Urothelium cell line (cell line): Measurements from ENCODE around the gene PI4K2A.

Source experiments
- DNase-seq: peaks from one replicate; pipeline ENCODE4 v3.0.0; 2011; ENCODE audit warnings: low spot score, mixed read lengths
- FAIRE-seq: peaks from 2 replicates; lab custom pipeline; 2011; peaks lifted over from hg19 to GRCh38; lab: Jason Lieb, UNC

PI4K2A gene

GRCh38 chr10:97640174-97640867, at the start of gene PI4K2A:
Gene PI4K2A, plus strand, starts transcription at chr10:97640671. Its CDS starts 72 bp downstream, at chr10:97640743.
- peak; percentile 92 for FAIRE-seq
- DNase-seq = peak; percentile 98

GRCh38 chr10:97590748-97591495, 49.5 kb upstream of the PI4K2A start:
- FAIRE-seq = no peak
- no peak for DNase-seq

DNA sequence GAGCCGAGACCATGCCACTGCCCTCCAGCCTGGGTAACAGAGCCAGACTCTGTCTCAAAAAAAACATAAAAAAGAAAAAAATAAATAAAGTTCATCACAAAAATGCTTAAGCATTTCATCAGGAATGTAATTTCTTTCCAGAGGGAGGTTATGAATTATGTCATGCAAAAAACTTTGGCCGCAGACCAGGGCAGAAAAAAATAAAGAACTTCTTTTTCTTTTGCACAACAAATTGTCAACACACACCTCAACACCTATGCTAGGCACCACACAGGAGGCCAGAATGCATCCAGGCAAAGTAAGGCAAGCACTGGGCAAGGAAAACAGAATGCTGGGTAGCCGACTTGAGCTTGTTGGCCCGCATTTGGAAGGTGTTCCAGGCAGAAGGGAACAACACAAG, 47.0 kb upstream of the PI4K2A start:
- DNase-seq = no peak
- no peak for FAIRE-seq

DNA sequence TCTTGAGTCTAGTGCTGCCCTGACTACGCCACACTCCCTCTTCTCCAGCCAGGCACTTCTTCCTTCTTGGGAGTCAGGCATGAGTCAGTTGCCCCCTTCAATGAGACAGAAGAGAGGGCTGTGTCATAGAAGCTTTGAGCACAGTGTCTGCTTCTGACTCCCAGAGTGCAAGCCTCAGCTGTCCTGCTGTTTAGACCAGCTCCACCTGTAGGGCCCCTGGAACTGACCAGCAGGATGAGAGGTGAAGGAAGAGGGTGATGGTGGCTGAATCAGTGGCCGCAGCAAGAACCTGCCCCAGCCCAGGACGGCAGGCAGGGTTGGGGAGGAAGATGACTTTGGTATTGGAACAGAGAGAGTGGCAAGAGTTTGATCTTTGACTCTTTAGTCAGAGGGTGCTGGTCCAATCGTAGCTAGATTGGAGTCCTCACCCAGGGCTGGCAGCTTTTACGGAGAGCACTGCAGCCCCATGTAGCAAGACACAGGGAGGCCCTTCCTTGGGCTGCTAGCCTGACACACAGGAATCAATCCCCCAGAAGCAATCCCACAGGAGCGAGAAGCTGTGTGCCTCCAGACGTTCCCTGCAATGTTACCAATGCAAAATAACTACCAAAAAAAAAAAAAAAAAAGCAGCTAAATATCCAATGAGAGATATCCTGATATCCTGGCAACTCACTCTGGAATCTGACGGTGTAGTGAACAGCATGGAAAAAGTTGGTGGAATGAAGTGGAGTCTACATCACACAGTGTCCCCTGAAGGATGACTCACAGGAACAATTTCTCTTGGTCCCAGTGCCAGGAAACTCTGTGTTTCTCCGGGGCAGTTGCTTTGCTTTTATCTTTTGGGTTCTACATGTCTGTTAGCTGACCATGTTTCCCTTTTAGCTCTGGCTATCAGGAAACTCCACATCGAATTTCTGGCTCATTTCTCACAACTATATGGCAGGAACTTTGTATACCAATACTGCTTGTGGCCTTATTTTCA, 44.1 kb upstream of the PI4K2A start:
- FAIRE-seq = no peak
- peak; percentile 71 for DNase-seq

GRCh38 chr10:97597778-97598177, 42.7 kb upstream of the PI4K2A start:
- no peak for FAIRE-seq
- DNase-seq = no peak

DNA sequence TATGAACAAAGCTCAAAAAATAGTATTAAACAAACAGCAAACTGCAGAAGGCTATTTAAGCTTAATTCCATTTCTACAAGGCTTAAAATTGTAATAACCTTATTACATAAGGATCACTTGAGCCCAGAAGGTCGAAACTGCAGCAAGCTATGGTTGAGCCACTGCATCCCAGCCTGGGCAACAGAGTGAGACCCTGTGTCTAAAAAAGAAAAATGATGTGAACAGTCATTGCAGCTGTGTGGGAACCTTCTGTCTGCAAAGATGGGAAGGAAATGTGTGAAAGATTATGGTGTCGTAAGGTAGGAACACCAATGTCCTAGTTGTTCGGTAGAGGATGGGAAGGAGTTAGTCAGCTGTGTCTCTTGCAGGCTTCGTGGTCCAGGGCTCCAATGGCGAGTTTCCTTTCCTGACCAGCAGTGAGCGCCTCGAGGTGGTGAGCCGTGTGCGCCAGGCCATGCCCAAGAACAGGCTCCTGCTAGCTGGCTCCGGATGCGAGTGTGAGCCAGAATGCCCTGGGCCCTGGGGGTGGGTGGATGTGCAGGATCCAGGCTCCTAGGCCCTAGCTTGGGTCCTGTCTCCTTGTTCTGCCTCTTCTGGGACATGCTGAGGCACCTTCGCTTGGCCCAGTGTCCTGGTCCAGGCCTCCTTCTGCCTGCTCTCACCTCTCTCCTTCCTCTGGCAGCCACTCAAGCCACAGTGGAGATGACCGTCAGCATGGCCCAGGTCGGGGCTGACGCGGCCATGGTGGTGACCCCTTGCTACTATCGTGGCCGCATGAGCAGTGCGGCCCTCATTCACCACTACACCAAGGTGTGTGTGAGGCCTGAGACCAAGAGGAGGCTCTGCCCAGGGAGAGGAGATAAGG, 41.8 kb upstream of the PI4K2A start:
- DNase-seq (no peak), FAIRE-seq (no peak)

DNA sequence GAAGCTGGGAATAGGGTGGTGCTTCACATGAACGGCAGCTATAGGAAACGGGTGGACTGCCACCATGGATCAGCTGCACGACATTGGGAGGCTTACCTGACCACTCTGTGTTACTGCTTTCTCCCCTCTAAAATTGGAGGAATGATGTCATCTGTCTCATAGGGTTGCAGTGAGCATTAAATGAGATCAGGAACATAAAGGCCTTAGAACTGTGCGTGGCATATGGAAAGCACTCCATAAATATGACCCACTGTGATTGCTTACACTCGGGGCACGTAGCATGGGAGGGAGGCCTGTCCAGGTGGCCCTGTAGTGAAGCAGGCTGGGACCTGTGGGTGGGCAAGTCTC, 41.2 kb upstream of the PI4K2A start:
- DNase-seq = no peak
- FAIRE-seq = no peak

GRCh38 chr10:97600616-97601015, 39.9 kb upstream of the PI4K2A start:
- no peak for DNase-seq
- FAIRE-seq = no peak

GRCh38 chr10:97601268-97602215, 38.9 kb upstream of the PI4K2A start:
- DNase-seq (no peak), FAIRE-seq (no peak)

DNA sequence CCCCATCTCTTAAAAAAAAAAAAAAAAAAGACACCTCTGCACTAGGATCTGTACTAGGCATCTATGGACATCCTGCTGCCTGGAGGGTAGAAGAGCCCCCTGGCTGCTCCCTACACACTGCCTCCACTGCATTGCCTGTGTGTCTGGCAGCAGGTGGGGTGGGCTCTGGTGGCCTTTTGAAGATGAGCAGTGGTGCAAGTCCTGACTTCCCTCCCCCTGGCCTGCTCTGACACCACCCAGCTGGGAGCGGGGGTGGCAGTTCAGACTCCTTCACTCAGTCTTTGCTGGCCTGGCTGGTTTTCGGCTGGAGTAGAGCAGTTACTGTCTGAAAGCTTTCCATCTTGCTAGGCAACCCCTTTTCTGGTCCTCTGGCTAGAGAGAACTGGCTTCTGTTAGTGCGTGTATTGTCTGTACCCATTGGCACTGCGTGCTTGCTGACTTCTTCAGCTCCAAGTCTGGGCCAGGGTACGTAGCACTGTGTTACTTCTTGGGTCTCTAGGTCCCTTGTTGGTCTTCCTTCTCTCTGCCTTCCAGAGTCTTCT, 33.3 kb upstream of the PI4K2A start:
- DNase-seq (no peak), FAIRE-seq (no peak)

GRCh38 chr10:97608991-97609561, 31.4 kb upstream of the PI4K2A start:
- DNase-seq (no peak), FAIRE-seq (no peak)

GRCh38 chr10:97611473-97611872, 29.0 kb upstream of the PI4K2A start:
- FAIRE-seq = no peak
- no peak for DNase-seq

GRCh38 chr10:97612386-97612785, 28.1 kb upstream of the PI4K2A start:
- DNase-seq (peak; percentile 25), FAIRE-seq (no peak)

DNA sequence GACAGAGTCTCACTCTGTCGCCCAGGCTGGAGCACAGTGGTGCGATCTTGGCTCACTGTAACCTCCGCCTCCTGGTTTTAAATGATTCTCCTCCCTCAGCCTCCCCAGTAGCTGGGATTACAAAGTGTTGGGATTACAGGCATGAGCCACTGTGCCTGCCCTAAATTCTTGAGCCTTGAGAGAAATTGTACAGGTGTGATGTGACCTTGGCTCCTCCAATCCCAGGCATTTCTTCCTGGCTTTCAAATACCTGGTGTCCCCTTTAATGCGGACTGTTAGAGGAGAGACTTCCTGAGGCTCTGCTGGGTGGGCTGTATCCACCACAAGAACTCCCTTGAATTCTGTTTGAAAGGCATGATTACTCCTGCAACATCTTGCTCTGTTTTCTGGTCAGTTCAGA, 22.2 kb upstream of the PI4K2A start:
- FAIRE-seq = no peak
- no peak for DNase-seq

DNA sequence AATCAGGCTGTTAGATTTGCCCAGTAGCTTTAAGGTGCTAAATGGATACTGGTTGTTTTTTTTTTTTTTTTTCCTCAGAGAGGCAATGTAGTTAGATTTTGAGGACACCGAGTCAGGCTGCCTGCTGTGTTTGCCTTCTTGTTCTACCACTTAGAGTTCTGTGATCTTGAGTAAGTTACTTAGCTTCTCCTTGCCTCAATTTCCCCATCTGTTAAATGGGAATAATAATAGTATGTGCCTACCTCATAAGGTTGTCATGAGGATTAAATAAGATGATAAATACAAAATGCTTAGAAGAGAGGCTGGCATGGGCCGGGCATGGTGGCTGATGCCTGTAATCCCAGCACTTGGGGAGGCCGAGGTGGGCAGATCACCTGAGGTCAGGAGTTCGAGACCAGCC, 21.7 kb upstream of the PI4K2A start:
- FAIRE-seq = no peak
- DNase-seq = no peak

DNA sequence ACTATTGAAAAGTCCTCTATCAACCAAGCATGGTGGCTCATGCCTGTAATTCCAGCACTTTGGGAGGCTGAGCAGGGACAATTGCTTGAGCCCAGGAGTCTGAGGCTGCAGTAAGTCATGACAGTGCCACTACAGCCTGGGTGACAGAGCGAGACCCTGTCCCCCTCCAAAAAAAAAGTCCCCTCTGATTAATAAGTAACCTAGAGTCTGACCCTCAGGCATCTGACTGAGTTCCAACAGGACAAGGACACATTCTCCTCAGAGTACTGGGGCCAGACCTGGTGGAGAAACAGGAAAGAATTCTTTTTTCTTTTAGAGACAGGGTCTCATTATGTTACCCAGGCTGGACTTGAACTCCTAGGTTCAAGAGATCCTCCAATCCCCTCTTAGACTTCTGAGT, 17.2 kb upstream of the PI4K2A start:
- no peak for FAIRE-seq
- DNase-seq = no peak

- no peak for DNase-seq
- no peak for FAIRE-seq
Measured at GRCh38 chr10:97627731-97628130, 12.7 kb upstream of the PI4K2A start.

- no peak for DNase-seq
- no peak for FAIRE-seq
Measured at GRCh38 chr10:97628228-97628627, 12.2 kb upstream of the PI4K2A start.

- DNase-seq (no peak), FAIRE-seq (no peak)
Measured at GRCh38 chr10:97629289-97629688, 11.2 kb upstream of the PI4K2A start.
